HG02642 (cell line): Measurements from ENCODE around the gene IL1RAPL2.
"Not testable (repeated sequence)": the region's sequence is repeated elsewhere in the genome, so short reads cannot be mapped to it uniquely, and the experiment has no call there.

Experiments used
- ATAC-seq: cut with Tn5 transposase; IDR thresholded peaks from one replicate; pipeline ENCODE4 v1.9.1; 2021; ENCODE audit warnings: mild to moderate bottlenecking; ENCODE audit not compliant: unreplicated experiment, poor library complexity

Gene IL1RAPL2

GRCh38 chrX:105745863-105746262, 1179.9 kb downstream of the IL1RAPL2 start:
- ATAC-seq, result no peak

GRCh38 chrX:105752338-105752956, 1186.4 kb downstream of the IL1RAPL2 start:
- ATAC-seq, result no peak

GRCh38 chrX:105753411-105753810, 1187.4 kb downstream of the IL1RAPL2 start:
- ATAC-seq, result no peak

GRCh38 chrX:105754286-105754964, 1188.4 kb downstream of the IL1RAPL2 start:
- no peak for ATAC-seq

GRCh38 chrX:105755109-105755508, 1189.1 kb downstream of the IL1RAPL2 start:
- no peak for ATAC-seq

- no peak for ATAC-seq
These were observed 1192.8 kb downstream of the IL1RAPL2 start for GRCh38 chrX:105758754-105759153.

GRCh38 chrX:105759598-105759997, 1193.6 kb downstream of the IL1RAPL2 start:
- ATAC-seq, result no peak

- ATAC-seq, result no peak
These were observed 1199.7 kb downstream of the IL1RAPL2 start for GRCh38 chrX:105765691-105766090.

- ATAC-seq, result no peak
These were observed 1207.8 kb downstream of the IL1RAPL2 start for GRCh38 chrX:105773801-105774200.

GRCh38 chrX:105775679-105776078, 1209.7 kb downstream of the IL1RAPL2 start:
- no peak for ATAC-seq

- no peak for ATAC-seq
These were observed 1215.8 kb downstream of the IL1RAPL2 start for GRCh38 chrX:105781804-105782203.

- ATAC-seq, result not testable (repeated sequence)
These were observed 1230.9 kb downstream of the IL1RAPL2 start for GRCh38 chrX:105796877-105797276.

- no peak for ATAC-seq
These were observed 1237.9 kb downstream of the IL1RAPL2 start for GRCh38 chrX:105803891-105804290.

GRCh38 chrX:105805655-105806054, 1239.7 kb downstream of the IL1RAPL2 start:
- ATAC-seq, result not testable (repeated sequence)

- no peak for ATAC-seq
These were observed 1250.5 kb downstream of the IL1RAPL2 start for GRCh38 chrX:105816517-105816916.
